Ectodermal cell (in vitro differentiated cells): ENCODE measurements around the gene ANKFY1.

Experiments used
- H3K27ac ChIP-seq: 2 replicates; pipeline ENCODE4 v1.7.0; 2013; ENCODE audit warnings: mild to moderate bottlenecking, low read depth, low read length; ENCODE audit not compliant: insufficient read depth, poor library complexity, severe bottlenecking
- H3K27me3 ChIP-seq: 2 replicates; pipeline ENCODE4 v1.7.0; 2013; ENCODE audit warnings: mild to moderate bottlenecking, low read length; ENCODE audit not compliant: insufficient read depth, control insufficient read depth, poor library complexity, severe bottlenecking
- H3K36me3 ChIP-seq: one replicate; pipeline ENCODE4 v1.7.0; 2013; ENCODE audit warnings: low read length; ENCODE audit not compliant: control insufficient read depth, insufficient read depth
- H3K4me1 ChIP-seq: one replicate; pipeline ENCODE4 v1.7.0; 2013; ENCODE audit warnings: low read length; ENCODE audit not compliant: control insufficient read depth, insufficient read depth
- H3K4me3 ChIP-seq: 2 replicates; pipeline ENCODE4 v1.7.0; 2013; ENCODE audit warnings: low read depth, low read length, control low read depth; ENCODE audit not compliant: insufficient read depth
- H3K9me3 ChIP-seq: 2 replicates; pipeline ENCODE4 v1.7.0; 2013; ENCODE audit warnings: mild to moderate bottlenecking, low read length, moderate library complexity; ENCODE audit not compliant: control insufficient read depth
- WGBS, 2 experiments: methylation state at CpG; one replicate each; pipeline ENCODE4 v1.1.7; 2013; ENCODE audit warnings: missing lambda C conversion rate in 2 of 2; 5-methylcytosine and 5-hydroxymethylcytosine counted together

The ANKFY1 gene

GRCh38 chr17:4241535-4241934 lies 22.2 kb downstream of the ANKFY1 start:
- no peak overlapping the region for H3K4me3 ChIP-seq
- H3K4me1 ChIP-seq = no peaks in the 10 kb centered on the region
- no peaks in the 10 kb centered on the region for H3K27me3 ChIP-seq
- no peak overlapping the region for H3K27ac ChIP-seq
- H3K9me3 ChIP-seq = no peaks in the 10 kb centered on the region
- H3K36me3 ChIP-seq = peaks cover 12% of the 10 kb centered on the region
- WGBS, 2 experiments = 91 to 94% methylated on average over 11 of the region's 11 CpGs

- Histone ChIP-seq H3K27me3 (no peaks in the 10 kb centered on the region), H3K27ac (no peak overlapping the region), H3K9me3 (no peaks in the 10 kb centered on the region), H3K4me3 (no peak overlapping the region), H3K36me3 (peaks cover 28% of the 10 kb centered on the region), H3K4me1 (no peaks in the 10 kb centered on the region)
- WGBS, 2 experiments = 95 to 97% methylated on average over 3 of the region's 3 CpGs
Measured at GRCh38 chr17:4236456-4236855, 27.3 kb downstream of the ANKFY1 start.

GRCh38 chr17:4235372-4236279 lies 28.2 kb downstream of the ANKFY1 start:
- Histone ChIP-seq H3K9me3 (no peaks in the 10 kb centered on the region), H3K36me3 (peaks cover 26% of the 10 kb centered on the region), H3K4me3 (no peak overlapping the region), H3K4me1 (no peaks in the 10 kb centered on the region), H3K27ac (no peak overlapping the region), H3K27me3 (no peaks in the 10 kb centered on the region)
- WGBS, 2 experiments = 95 to 97% methylated on average over 7 of the region's 8 CpGs

GRCh38 chr17:4234401-4234800 lies 29.4 kb downstream of the ANKFY1 start:
- H3K4me3 ChIP-seq = no peak overlapping the region
- no peaks in the 10 kb centered on the region for H3K4me1 ChIP-seq
- H3K36me3 ChIP-seq = peaks cover 24% of the 10 kb centered on the region
- H3K27ac ChIP-seq = no peak overlapping the region
- H3K27me3 ChIP-seq = no peaks in the 10 kb centered on the region
- H3K9me3 ChIP-seq = no peaks in the 10 kb centered on the region

- Histone ChIP-seq H3K36me3 (peaks cover 20% of the 10 kb centered on the region), H3K4me3 (no peak overlapping the region), H3K4me1 (no peaks in the 10 kb centered on the region), H3K9me3 (no peaks in the 10 kb centered on the region), H3K27me3 (no peaks in the 10 kb centered on the region), H3K27ac (no peak overlapping the region)
- WGBS, 2 experiments = 96% methylated on average over 6 of the region's 7 CpGs
Measured at GRCh38 chr17:4233668-4234258, 30.0 kb downstream of the ANKFY1 start.

GRCh38 chr17:4232168-4232813 lies 31.5 kb downstream of the ANKFY1 start:
- Histone ChIP-seq H3K4me1 (no peaks in the 10 kb centered on the region), H3K27ac (no peak overlapping the region), H3K36me3 (peaks cover 20% of the 10 kb centered on the region), H3K9me3 (no peaks in the 10 kb centered on the region), H3K4me3 (no peak overlapping the region), H3K27me3 (no peaks in the 10 kb centered on the region)
- WGBS, 2 experiments = 92 to 100% methylated on average over 4 of the region's 4 CpGs

GRCh38 chr17:4229627-4230541 lies 33.9 kb downstream of the ANKFY1 start:
- no peaks in the 10 kb centered on the region for H3K4me1 ChIP-seq

GRCh38 chr17:4221899-4222659 lies 41.7 kb downstream of the ANKFY1 start:
- Histone ChIP-seq H3K9me3 (no peaks in the 10 kb centered on the region), H3K27me3 (no peaks in the 10 kb centered on the region), H3K4me3 (no peak overlapping the region), H3K27ac (no peak overlapping the region), H3K36me3 (peaks cover 12% of the 10 kb centered on the region), H3K4me1 (no peaks in the 10 kb centered on the region)
- 95 to 97% methylated on average over 47 of the region's 47 CpGs for WGBS, 2 experiments

More at GRCh38 chr17:4229627-4230541, 33.9 kb downstream of the ANKFY1 start:
- WGBS, 2 experiments = 89 to 91% methylated on average over 8 of the region's 8 CpGs
- Histone ChIP-seq H3K36me3 (peaks cover 17% of the 10 kb centered on the region), H3K4me3 (no peak overlapping the region), H3K27ac (peak overlapping the region; percentile 39), H3K27me3 (no peaks in the 10 kb centered on the region), H3K9me3 (no peaks in the 10 kb centered on the region)

GRCh38 chr17:4221163-4221562 lies 42.6 kb downstream of the ANKFY1 start:
- WGBS, 2 experiments = 92 to 97% methylated on average over 4 of the region's 4 CpGs

More at GRCh38 chr17:4221163-4221562, 42.6 kb downstream of the ANKFY1 start:
- H3K27me3 ChIP-seq = no peaks in the 10 kb centered on the region
- no peak overlapping the region for H3K27ac ChIP-seq
- H3K9me3 ChIP-seq = no peaks in the 10 kb centered on the region
- H3K4me1 ChIP-seq = no peaks in the 10 kb centered on the region
- peaks cover 7% of the 10 kb centered on the region for H3K36me3 ChIP-seq
- H3K4me3 ChIP-seq = no peak overlapping the region
